Measurements from ENCODE around the gene MARCHF9.

The MARCHF9 gene

DNA sequence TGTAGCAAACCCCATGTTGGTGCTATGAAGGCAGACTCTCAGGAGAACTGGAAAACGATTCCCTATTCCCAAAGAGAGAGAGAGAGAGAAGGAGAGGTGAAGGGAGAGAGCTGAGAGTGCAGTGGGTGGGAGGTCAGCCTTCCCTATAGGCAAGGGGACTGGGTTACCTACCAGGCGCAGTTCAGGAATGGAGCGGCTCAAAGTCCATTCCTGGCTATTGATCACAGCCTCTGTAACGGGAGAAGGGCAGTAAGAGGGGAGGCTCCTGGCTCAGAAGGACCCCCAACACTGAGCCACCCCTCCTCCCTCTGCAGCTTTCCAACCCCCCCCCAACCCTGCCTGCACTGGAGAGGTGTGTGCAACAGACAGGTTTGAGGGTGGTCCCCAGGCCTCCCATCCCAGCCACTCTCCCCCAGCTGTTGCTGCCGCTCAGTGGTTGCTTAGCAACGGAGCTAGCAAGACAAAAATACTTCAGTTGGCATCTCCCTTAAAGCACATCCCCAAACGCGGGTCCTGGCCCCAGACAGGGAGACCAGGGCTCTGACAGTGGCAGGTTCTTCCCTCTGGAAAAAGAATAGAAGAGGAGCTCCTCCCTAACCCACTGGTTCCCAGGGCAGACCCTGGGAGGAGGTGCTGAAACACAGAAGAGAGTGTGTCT lies 19.6 kb upstream of the MARCHF9 start:
- H3K27me3 ChIP-seq (replicated peaks in 2 of 5; ENCODE audit: control insufficient read depth in 4 of 5, insufficient read depth in 5 of 5, low read length in 4 of 5): no peaks in the 10 kb centered on the region
- no peak overlapping the region for H3K4me3 ChIP-seq (ENCODE audit: control insufficient read depth in 1 of 7, extremely low read depth in 1 of 7, insufficient read depth in 4 of 7, low read depth in 2 of 7, low read length in 6 of 7)
- H3K9me3 ChIP-seq (ENCODE audit: control extremely low read depth in 1 of 5, control insufficient read depth in 4 of 5, insufficient read depth in 2 of 5, low read depth in 1 of 5, low read length in 4 of 5): no peaks in the 10 kb centered on the region
- peaks cover 11 to 82% (median 56%) of the 10 kb centered on the region in 4 experiments for H3K36me3 ChIP-seq (ENCODE audit: control insufficient read depth in 4 of 4, insufficient read depth in 4 of 4, low read length in 3 of 4)
- ChIA-PET CTCF (interaction anchor here (0.8 to 1.6 kb wide), 3 partner anchors 9 to 16 kb away, joined by 3 to 6 read pairs (median 3); partner anchors contain the start of gene TSPAN31), POLR2A (no interaction called here)
- peak overlapping the region in 1 of 2 experiments; percentile 52 for H3K27ac ChIP-seq (ENCODE audit: insufficient read depth in 1 of 2, low read depth in 1 of 2, low read length in 2 of 2, poor library complexity in 1 of 2, severe bottlenecking in 2 of 2)
- DNase-seq: no peak
- 83% methylated on average over 6 of the region's 8 CpGs for WGBS (ENCODE audit: insufficient coverage)
- H3K4me1 ChIP-seq (ENCODE audit: control extremely low read depth in 1 of 4, control insufficient read depth in 4 of 4, insufficient read depth in 4 of 4, low read length in 3 of 4): peaks cover 1 to 15% (median 14%) of the 10 kb centered on the region in 4 experiments

DNA sequence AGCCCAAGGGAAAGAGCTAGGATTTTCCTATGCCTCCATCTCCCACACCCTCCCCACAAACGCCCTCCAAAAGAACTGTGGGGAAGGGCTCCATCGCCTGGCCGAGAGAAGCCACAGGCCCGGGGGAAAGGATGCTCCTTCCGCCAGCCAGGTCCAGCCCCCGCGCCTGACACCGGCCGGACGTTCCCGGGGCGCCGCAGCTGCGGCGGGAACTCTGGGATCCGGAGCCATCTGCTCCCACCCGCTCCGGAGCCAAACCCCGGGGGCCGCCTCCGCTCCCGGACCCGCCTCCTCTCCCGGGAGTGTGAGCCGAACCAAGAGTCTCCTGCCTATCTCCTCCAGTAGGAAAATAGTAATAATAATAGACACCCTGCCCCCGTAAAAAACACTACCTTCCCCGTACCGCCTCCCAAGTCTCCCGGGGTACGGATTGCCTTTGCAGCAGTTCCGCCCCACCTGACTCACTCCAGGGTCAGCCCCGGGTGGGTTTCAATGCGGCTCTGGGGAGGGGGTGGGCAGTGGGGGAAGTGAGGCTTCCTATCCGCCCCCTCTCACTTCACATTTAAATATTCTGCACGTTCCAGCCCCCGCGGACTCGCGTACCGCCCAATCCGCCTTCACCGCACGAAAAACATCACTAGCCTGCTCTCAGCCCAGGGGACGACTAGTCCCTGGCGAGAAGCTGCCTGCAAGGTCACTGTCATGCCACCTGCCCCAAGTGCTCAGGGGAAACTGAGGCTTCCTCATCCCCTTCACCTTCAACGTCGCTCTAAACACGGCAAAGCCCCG lies 18.8 kb upstream of the MARCHF9 start:
- Histone ChIP-seq H3K4me3 (ENCODE audit: control insufficient read depth in 1 of 7, extremely low read depth in 1 of 7, insufficient read depth in 4 of 7, low read depth in 2 of 7, low read length in 6 of 7) (no peak overlapping the region), H3K4me1 (ENCODE audit: control extremely low read depth in 1 of 4, control insufficient read depth in 4 of 4, insufficient read depth in 4 of 4, low read length in 3 of 4) (peaks cover 8 to 23% (median 22%) of the 10 kb centered on the region in 4 experiments), H3K27ac (ENCODE audit: insufficient read depth in 1 of 2, low read depth in 1 of 2, low read length in 2 of 2, poor library complexity in 1 of 2, severe bottlenecking in 2 of 2) (no peak overlapping the region), H3K36me3 (ENCODE audit: control insufficient read depth in 4 of 4, insufficient read depth in 4 of 4, low read length in 3 of 4) (peaks cover 10 to 74% (median 48%) of the 10 kb centered on the region in 4 experiments), H3K9me3 (ENCODE audit: control extremely low read depth in 1 of 5, control insufficient read depth in 4 of 5, insufficient read depth in 2 of 5, low read depth in 1 of 5, low read length in 4 of 5) (no peaks in the 10 kb centered on the region), H3K27me3 (replicated peaks in 2 of 5; ENCODE audit: control insufficient read depth in 4 of 5, insufficient read depth in 5 of 5, low read length in 4 of 5) (no peaks in the 10 kb centered on the region)
- ChIA-PET CTCF (interaction anchor here (0.8 to 1.6 kb wide), 4 partner anchors 8 to 17 kb away, joined by 3 to 6 read pairs (median 4); partner anchors contain the start of gene TSPAN31), POLR2A (no interaction called here)
- 92% methylated on average over 32 of the region's 49 CpGs for WGBS (ENCODE audit: insufficient coverage)
- no peak for DNase-seq

DNA sequence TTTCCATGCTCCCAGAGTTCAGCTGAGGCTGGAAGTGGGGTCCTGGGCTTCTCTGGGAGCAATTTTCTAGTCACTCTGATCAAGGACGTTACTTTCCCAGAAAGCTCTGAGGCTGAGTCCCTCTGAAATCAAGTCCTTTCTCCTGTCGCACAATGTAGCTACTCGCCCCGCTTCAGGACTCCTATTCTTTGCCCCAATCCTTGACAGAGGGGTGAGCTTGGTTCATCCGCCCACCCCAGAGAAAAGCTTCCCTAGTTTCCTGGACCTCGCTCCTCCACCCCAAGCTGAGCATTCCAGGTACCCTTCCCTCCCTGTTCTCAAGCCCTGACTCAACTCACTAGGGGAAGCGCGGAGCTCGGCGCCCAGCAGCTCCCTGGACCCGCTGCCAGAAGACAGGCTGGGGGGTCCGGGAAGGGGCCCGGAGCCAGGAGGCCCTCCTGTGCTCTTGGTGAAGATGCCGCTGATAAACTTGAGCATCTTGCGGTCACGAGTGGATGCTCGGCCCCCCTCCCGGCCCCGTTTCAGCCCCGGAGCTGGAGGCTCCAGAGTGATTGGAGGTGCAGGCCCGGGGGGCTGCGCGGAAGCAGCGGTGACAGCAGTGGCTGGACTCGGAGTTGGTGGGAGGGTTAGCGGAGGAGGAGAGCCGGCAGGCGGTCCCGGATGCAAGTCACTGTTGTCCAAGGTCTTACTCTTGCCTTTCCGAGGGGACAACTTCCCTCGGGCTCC lies 18.0 kb upstream of the MARCHF9 start:
- peaks cover 15 to 31% (median 30%) of the 10 kb centered on the region in 4 experiments for H3K4me1 ChIP-seq (ENCODE audit: control extremely low read depth in 1 of 4, control insufficient read depth in 4 of 4, insufficient read depth in 4 of 4, low read length in 3 of 4)
- CTCF ChIA-PET: interaction anchor here (1.6 kb wide), 1 partner anchor 11 kb away, joined by 6 read pairs; no protein-coding TSS in a partner anchor

DNA sequence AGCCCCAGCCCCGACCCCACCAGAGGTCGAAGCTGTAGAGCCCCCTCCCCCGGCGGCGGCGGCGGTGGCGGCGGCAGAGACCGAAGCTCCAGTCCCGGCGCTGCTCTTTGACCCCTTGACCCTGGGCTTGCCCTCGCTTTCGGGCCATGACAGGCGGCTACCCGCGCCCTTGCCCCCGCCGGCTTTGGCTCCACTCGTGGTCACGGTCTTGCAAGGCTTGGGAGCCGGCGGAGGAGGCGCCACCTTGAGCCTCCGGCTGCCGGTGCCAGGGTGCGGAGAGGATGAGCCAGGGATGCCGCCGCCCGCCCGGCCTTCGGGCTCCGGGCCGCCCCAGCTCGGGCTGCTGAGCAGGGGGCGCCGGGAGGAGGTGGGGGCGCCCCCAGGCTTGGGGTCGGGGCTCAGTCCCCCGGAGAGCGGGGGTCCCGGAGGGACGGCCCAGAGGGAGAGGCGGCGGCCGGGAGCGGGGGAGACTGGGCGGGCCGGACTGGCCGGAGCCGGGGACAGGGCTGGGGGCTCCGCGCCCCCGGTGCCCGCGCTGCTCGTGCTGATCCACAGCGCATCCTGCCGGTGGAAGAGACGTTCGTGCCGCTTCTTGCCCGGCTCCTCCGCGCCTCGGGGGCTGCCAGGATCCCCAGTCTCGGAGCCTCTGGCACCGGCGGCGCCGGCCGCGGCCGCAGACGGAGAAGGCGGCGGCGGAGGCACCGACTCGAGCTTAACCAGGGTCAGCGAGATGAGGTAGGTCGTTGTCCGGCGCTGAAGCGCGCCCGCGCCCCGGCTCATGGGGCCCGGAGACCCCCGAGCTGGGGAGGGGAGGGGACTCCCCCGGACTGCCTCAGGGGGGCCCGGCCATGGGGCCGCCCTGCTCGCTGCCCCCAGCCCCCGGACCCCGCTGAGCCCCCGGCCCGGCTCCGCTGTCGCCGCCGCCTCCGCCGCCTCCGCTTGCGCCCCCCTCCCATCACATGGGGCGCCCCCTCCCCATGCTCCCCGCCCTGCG lies 17.1 kb upstream of the MARCHF9 start:
- ChIA-PET CTCF (interaction anchor here (1.0 to 3.1 kb wide), 3 partner anchors 10 to 13 kb away, joined by 3 to 10 read pairs (median 6); no protein-coding TSS in a partner anchor), POLR2A (no interaction called here)
- Histone ChIP-seq H3K9me3 (ENCODE audit: control extremely low read depth in 1 of 5, control insufficient read depth in 4 of 5, insufficient read depth in 2 of 5, low read depth in 1 of 5, low read length in 4 of 5) (no peaks in the 10 kb centered on the region), H3K27ac (ENCODE audit: insufficient read depth in 1 of 2, low read depth in 1 of 2, low read length in 2 of 2, poor library complexity in 1 of 2, severe bottlenecking in 2 of 2) (no peak overlapping the region), H3K4me3 (ENCODE audit: control insufficient read depth in 1 of 7, extremely low read depth in 1 of 7, insufficient read depth in 4 of 7, low read depth in 2 of 7, low read length in 6 of 7) (no peak overlapping the region), H3K4me1 (ENCODE audit: control extremely low read depth in 1 of 4, control insufficient read depth in 4 of 4, insufficient read depth in 4 of 4, low read length in 3 of 4) (peaks cover 18 to 39% (median 37%) of the 10 kb centered on the region in 4 experiments), H3K36me3 (ENCODE audit: control insufficient read depth in 4 of 4, insufficient read depth in 4 of 4, low read length in 3 of 4) (peaks cover 6 to 58% (median 35%) of the 10 kb centered on the region in 4 experiments), H3K27me3 (replicated peaks in 2 of 5; ENCODE audit: control insufficient read depth in 4 of 5, insufficient read depth in 5 of 5, low read length in 4 of 5) (no peaks in the 10 kb centered on the region)
- DNase-seq: no peak
- WGBS (ENCODE audit: insufficient coverage): 91% methylated on average over 80 of the region's 110 CpGs

More for the DNA sequence above, 18.0 kb upstream of the MARCHF9 start:
- Histone ChIP-seq H3K27ac (ENCODE audit: insufficient read depth in 1 of 2, low read depth in 1 of 2, low read length in 2 of 2, poor library complexity in 1 of 2, severe bottlenecking in 2 of 2) (no peak overlapping the region), H3K4me3 (ENCODE audit: control insufficient read depth in 1 of 7, extremely low read depth in 1 of 7, insufficient read depth in 4 of 7, low read depth in 2 of 7, low read length in 6 of 7) (no peak overlapping the region), H3K9me3 (ENCODE audit: control extremely low read depth in 1 of 5, control insufficient read depth in 4 of 5, insufficient read depth in 2 of 5, low read depth in 1 of 5, low read length in 4 of 5) (no peaks in the 10 kb centered on the region), H3K36me3 (ENCODE audit: control insufficient read depth in 4 of 4, insufficient read depth in 4 of 4, low read length in 3 of 4) (peaks cover 10 to 66% (median 43%) of the 10 kb centered on the region in 4 experiments), H3K27me3 (replicated peaks in 2 of 5; ENCODE audit: control insufficient read depth in 4 of 5, insufficient read depth in 5 of 5, low read length in 4 of 5) (no peaks in the 10 kb centered on the region)
- DNase-seq: no peak
- 94% methylated on average over 28 of the region's 31 CpGs for WGBS (ENCODE audit: insufficient coverage)
- POLR2A ChIA-PET: no interaction called here

DNA sequence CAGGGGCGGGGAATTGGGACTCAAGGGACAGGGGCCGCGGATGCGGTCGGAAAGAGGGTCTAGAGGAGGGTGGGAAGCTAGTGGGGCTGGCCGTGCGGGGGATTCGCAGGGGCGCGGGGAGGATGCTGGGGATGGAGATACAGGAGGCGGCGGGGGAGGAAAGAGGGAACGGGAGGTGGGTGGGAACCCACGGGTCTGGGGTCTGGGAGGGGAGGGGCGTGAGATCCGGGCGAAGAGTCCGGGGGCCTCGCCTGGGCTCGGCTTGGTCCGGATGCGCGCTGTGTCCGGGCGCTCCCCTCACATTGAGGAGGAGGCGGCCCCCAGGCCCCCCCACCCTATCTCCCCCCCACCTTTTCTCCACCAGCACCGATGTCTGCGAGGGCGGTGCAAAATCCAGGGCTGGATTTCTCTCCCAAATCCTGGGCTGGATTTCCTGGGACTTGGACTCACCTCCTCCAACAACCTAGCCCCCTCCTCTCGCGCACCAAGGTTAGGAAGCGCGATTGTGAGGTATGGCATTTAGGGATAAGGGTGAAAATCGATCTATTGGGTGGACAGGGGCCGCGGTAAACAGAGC lies 16.2 kb upstream of the MARCHF9 start, which contains the start of gene AGAP2:
Gene AGAP2, minus strand, starts transcription at position 82 of the 577 bp plus-strand sequence. CDS start 496 bp downstream, outside the sequence.
- peaks cover 18 to 42% (median 38%) of the 10 kb centered on the region in 4 experiments for H3K4me1 ChIP-seq (ENCODE audit: control extremely low read depth in 1 of 4, control insufficient read depth in 4 of 4, insufficient read depth in 4 of 4, low read length in 3 of 4)
- no peaks in the 10 kb centered on the region for H3K9me3 ChIP-seq (ENCODE audit: control extremely low read depth in 1 of 5, control insufficient read depth in 4 of 5, insufficient read depth in 2 of 5, low read depth in 1 of 5, low read length in 4 of 5)
- CTCF ChIA-PET: interaction anchor here (1.0 to 3.1 kb wide), 4 partner anchors 12 to 18 kb away, joined by 3 to 10 read pairs (median 3); no protein-coding TSS in a partner anchor
- DNase-seq: peak in 1 of 3 donors; percentile 26
- H3K27me3 ChIP-seq (replicated peaks in 2 of 5; ENCODE audit: control insufficient read depth in 4 of 5, insufficient read depth in 5 of 5, low read length in 4 of 5): no peaks in the 10 kb centered on the region
- 44% methylated on average over 14 of the region's 36 CpGs for WGBS (ENCODE audit: insufficient coverage)
- H3K36me3 ChIP-seq (ENCODE audit: control insufficient read depth in 4 of 4, insufficient read depth in 4 of 4, low read length in 3 of 4): peaks cover 3 to 48% (median 26%) of the 10 kb centered on the region in 4 experiments
- H3K27ac ChIP-seq (ENCODE audit: insufficient read depth in 1 of 2, low read depth in 1 of 2, low read length in 2 of 2, poor library complexity in 1 of 2, severe bottlenecking in 2 of 2): peak within 1 kb of the TSS; percentile 78 to 85
- peak within 1 kb of the TSS in 2 of 7 experiments; percentile 13 to 19 for H3K4me3 ChIP-seq (ENCODE audit: control insufficient read depth in 1 of 7, extremely low read depth in 1 of 7, insufficient read depth in 4 of 7, low read depth in 2 of 7, low read length in 6 of 7)
- POLR2A ChIA-PET: interaction anchor here (0.7 kb wide), 1 partner anchor 18 kb away, joined by 3 read pairs; no protein-coding TSS in a partner anchor

Data from common myeloid progenitor, CD34-positive (primary cell).